BJ (cell line): ENCODE results near the gene LRRC8A. TPM values are rescaled to one million over a fixed set of nuclear protein-coding genes. Genes with fewer than 3 reads are reported as not detected.
A peak's percentile ranks its signal among the peaks of the same experiment; 100 is the strongest.

Source experiments
- CTCF ChIA-PET: fragments of 350-600 bp; formaldehyde crosslinking; extraction: SDS; loops from one replicate; lab custom pipeline; 2021; ENCODE audit warnings: antibody characterized with exemption, inconsistent platforms; lab: Yijun Ruan, JAX
- POLR2A ChIA-PET: fragments of 300-600 bp; sonication (Branson Sonifier 250); formaldehyde crosslinking; extraction: SDS; loops from one replicate; lab custom pipeline; 2021; ENCODE audit warnings: antibody characterized with exemption; lab: Charles Lee
- DNase-seq: peaks from one replicate; pipeline ENCODE4 v3.0.0-alpha.2; 2011; ENCODE audit warnings: low read depth
- H3K27me3 ChIP-seq: 2 replicates; pipeline ENCODE4 v1.6.0; 2011; ENCODE audit warnings: low read length; ENCODE audit not compliant: control insufficient read depth, insufficient read depth
- H3K36me3 ChIP-seq: 2 replicates; pipeline ENCODE4 v1.5.1; 2011; ENCODE audit warnings: low read length; ENCODE audit not compliant: control insufficient read depth, insufficient read depth
- H3K4me3 ChIP-seq: 2 replicates; pipeline ENCODE4 v1.5.1; 2011; ENCODE audit warnings: low read depth, mild to moderate bottlenecking, control low read depth, low read length
- polyA plus RNA-seq: library from polyadenylated mRNA; depleted of rRNA; stranded (reverse); fragments of >200 nt; gene quantifications from 2 replicates; pipeline ENCODE4 v1.2.3, GENCODE V29; 2011
- TF ChIP-seq, protein P1 (sequence below): IDR thresholded peaks from 2 replicates; pipeline ENCODE4 v1.5.1; 2011; ENCODE audit warnings: low read depth, mild to moderate bottlenecking, control low read depth, inconsistent platforms, low read length, moderate library complexity; ENCODE audit not compliant: insufficient read depth

Gene LRRC8A
- polyA plus RNA-seq, 1 experiment = 56.2 TPM

GRCh38 chr9:128892221-128892921 lies 10.4 kb downstream of the LRRC8A start:
- Histone ChIP-seq H3K27me3 (no peaks in the 10 kb centered on the region), H3K36me3 (peaks cover 11% of the 10 kb centered on the region), H3K4me3 (peak overlapping the region; percentile 12)
- POLR2A ChIA-PET = interaction anchor here (0.5 to 1.0 kb wide), 2 partner anchors 20 to 734 kb away, joined by 3 read pairs; partner anchors contain the start of gene NTMT1
- TF ChIP-seq, protein P1, sequence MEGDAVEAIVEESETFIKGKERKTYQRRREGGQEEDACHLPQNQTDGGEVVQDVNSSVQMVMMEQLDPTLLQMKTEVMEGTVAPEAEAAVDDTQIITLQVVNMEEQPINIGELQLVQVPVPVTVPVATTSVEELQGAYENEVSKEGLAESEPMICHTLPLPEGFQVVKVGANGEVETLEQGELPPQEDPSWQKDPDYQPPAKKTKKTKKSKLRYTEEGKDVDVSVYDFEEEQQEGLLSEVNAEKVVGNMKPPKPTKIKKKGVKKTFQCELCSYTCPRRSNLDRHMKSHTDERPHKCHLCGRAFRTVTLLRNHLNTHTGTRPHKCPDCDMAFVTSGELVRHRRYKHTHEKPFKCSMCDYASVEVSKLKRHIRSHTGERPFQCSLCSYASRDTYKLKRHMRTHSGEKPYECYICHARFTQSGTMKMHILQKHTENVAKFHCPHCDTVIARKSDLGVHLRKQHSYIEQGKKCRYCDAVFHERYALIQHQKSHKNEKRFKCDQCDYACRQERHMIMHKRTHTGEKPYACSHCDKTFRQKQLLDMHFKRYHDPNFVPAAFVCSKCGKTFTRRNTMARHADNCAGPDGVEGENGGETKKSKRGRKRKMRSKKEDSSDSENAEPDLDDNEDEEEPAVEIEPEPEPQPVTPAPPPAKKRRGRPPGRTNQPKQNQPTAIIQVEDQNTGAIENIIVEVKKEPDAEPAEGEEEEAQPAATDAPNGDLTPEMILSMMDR = no peak
- CTCF ChIA-PET = interaction anchor here (0.9 to 3.1 kb wide), 3 partner anchors 14 to 35 kb away, joined by 3 to 10 read pairs (median 3); no protein-coding TSS in a partner anchor
- DNase-seq = peak; percentile 74

DNA sequence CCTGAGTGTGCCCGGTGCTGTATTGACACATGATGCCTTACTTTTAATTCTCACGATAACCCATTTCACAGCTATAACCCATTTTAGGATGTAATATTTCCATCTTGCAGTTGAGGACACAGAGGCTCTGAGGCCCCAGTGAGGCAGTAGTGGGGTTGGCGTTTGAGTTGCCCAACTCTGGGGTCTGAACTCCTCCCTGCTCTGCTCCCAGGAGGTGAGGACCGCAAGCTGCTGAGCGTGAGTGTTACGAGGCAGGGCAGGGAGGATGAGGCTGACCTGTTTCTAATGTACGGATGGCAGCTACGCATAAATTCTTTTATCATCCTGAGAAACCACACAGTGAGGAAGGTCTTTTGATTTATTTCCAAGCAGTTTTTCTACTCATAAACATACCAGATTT lies 11.4 kb downstream of the LRRC8A start:
- Histone ChIP-seq H3K36me3 (peaks cover 11% of the 10 kb centered on the region), H3K27me3 (no peaks in the 10 kb centered on the region), H3K4me3 (no peak overlapping the region)
- no peak for DNase-seq
- CTCF ChIA-PET = interaction anchor here (3.1 kb wide), 1 partner anchor 34 kb away, joined by 10 read pairs; no protein-coding TSS in a partner anchor
- POLR2A ChIA-PET = no interaction called here
- TF ChIP-seq, protein P1 = no peak

DNA sequence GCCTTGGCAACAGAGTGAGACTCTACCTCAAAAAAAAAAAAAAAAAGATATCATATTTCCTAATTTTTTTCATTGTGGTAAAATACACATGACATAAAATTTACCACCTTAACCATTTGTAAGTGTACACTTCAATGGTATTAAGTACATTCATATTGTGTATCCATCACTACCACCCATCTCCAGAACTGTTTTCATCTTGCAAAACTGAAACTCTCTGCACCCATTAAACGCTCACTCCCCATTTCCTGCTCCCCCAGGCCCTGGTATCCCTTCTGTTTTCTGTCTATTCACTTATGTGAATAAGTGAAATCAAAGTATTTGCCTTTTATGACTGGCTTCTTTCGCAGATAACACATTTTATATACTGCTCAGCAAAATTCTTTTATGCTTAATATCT lies 12.8 kb downstream of the LRRC8A start:
- TF ChIP-seq, protein P1 = no peak
- H3K36me3 ChIP-seq = peaks cover 17% of the 10 kb centered on the region
- ChIA-PET CTCF (interaction anchor here (1.0 to 3.1 kb wide), 2 partner anchors 32 to 33 kb away, joined by 3 to 10 read pairs; no protein-coding TSS in a partner anchor), POLR2A (no interaction called here)
- no peaks in the 10 kb centered on the region for H3K27me3 ChIP-seq
- no peak for DNase-seq
- H3K4me3 ChIP-seq = no peak overlapping the region

DNA sequence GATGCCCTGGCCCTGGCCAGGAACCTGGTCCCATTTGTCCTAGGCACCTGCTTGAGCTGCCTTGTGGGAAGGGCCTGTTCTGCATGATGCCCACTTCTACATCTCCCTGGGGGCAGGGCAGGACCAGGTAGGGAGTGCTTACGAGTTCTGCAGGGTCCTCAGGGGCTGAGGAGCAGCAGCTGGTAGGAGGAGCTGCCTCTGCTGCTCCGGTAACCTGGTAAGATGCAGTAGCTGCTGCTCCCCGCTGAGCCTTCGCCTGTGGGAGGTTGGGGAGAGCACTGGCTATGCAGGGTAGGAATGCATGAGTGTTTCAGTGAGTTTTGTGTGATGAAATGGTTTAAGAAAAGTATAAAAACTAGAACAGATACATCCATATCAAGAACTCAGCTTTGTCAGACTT lies 13.6 kb downstream of the LRRC8A start:
- Histone ChIP-seq H3K36me3 (peaks cover 18% of the 10 kb centered on the region), H3K27me3 (no peaks in the 10 kb centered on the region), H3K4me3 (no peak overlapping the region)
- ChIA-PET POLR2A (no interaction called here), CTCF (interaction anchor here (1.0 to 1.2 kb wide), 3 partner anchors 17 to 33 kb away, joined by 3 to 4 read pairs (median 3); no protein-coding TSS in a partner anchor)
- TF ChIP-seq, protein P1 = no peak
- no peak for DNase-seq

DNA sequence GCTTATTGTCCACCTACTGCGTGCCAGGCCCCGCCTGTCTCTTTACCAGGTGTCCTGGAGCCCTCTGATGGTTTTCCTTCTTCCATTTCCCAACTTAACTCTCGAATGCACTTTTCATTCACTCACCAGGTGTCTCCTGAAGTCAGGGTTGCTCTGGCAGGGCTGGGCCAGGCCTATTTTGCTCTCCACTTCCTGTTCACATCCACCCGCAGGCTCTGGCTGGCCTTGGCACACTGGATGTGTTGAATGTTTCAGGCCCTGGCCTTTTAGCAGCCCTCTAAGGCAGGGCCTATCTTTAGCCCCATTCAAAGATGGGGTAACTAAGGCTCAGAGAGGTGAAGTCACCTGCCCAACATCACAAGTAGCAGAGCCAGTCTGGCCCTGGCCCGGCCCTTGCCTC lies 16.4 kb downstream of the LRRC8A start:
- no peak overlapping the region for H3K4me3 ChIP-seq
- no peaks in the 10 kb centered on the region for H3K27me3 ChIP-seq
- ChIA-PET POLR2A (no interaction called here), CTCF (no interaction called here)
- DNase-seq = no peak
- H3K36me3 ChIP-seq = peaks cover 15% of the 10 kb centered on the region
- TF ChIP-seq, protein P1 = no peak
